HG03378 (cell line): Measurements from ENCODE around the gene PIP4K2B.

Experiments used
- ATAC-seq: cut with Tn5 transposase; IDR thresholded peaks from one replicate; pipeline ENCODE4 v1.9.1; 2021; ENCODE audit warnings: mild to moderate bottlenecking, moderate library complexity; ENCODE audit not compliant: unreplicated experiment

Gene PIP4K2B

DNA sequence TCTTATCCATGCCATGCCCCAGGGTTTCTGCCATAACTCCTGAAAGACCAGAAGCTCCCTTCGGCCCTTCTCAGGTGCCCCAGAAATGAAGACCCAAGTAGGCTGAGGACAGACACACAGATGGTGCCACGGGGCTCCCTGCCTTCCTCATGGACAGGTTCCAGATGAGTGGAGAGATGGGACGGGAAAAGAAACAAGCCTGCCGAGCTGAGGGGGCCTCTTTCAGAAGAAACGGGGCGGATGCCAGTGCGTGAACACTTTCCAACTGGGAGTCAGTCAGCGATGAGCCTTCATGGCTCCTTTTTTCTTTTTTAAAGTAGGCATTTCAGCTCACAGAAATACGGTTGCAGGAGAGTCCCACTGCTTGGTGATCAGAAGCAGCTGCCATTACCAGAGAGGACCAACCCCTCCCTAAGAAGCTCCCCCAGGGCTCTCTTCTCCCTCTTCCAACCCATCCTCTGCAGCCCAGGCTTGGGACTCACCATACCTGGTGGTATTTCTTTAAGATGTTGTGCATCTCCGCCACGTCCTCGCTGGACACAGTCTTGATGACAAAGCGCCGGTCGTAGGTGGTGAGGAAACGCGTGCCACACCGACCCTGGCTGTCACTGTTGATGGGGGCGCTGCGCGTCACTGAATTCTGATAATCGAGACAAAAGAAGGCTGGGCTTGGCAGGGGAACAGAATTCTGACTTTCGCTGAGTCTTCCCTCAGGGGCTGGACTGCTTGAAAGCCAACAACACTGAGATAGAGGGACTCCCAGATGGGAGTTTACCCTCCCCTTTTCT lies 19.2 kb downstream of the PIP4K2B start:
- no peak for ATAC-seq

GRCh38 chr17:38777641-38778250 lies 21.6 kb downstream of the PIP4K2B start:
- no peak for ATAC-seq

DNA sequence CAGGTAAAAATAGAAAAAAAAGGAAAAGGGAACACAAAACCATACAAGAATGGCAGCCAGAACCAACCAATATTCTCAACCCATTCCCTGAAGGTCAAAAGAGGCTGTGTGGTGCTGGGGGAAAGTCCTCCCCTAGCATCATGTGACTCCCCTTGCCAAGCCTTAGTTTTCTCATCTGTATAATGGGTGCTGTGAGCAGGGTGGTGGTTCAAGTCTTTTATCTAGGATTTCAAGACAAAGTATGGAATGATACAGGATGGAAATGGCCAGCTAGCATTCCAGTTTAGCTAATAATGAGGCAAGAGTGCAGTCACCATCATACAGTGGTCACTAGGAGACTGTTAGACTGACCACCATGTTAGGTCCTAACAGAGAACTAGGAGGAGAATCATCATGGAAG lies 26.1 kb downstream of the PIP4K2B start:
- ATAC-seq: no peak

- no peak for ATAC-seq
These were observed 30.9 kb downstream of the PIP4K2B start for GRCh38 chr17:38768417-38768816.

DNA sequence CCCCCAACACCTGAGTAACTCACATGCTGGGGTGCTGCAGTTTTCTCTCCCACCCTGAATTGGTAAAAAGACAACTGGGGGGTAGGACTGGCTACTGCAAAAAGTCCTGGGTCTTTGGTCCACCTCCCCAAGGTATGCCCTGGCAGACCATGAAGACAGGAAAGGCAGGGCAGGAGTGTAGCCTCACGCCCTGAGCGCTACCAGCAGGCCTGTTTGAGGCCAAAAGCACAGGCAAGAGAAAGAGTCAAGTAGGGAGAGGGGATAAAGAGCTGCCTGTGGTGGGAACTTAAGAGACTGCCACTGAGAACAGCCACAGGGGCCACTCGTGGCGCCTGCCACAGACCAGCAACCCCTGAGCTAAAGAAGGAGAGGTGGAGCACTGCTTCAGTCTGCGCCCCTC lies 33.0 kb downstream of the PIP4K2B start:
- no peak for ATAC-seq

GRCh38 chr17:38762231-38762630 lies 37.1 kb downstream of the PIP4K2B start:
- no peak for ATAC-seq

- ATAC-seq: no peak
These were observed 37.7 kb downstream of the PIP4K2B start for GRCh38 chr17:38761612-38762011.

GRCh38 chr17:38753071-38753506 lies 46.3 kb downstream of the PIP4K2B start:
- no peak for ATAC-seq

DNA sequence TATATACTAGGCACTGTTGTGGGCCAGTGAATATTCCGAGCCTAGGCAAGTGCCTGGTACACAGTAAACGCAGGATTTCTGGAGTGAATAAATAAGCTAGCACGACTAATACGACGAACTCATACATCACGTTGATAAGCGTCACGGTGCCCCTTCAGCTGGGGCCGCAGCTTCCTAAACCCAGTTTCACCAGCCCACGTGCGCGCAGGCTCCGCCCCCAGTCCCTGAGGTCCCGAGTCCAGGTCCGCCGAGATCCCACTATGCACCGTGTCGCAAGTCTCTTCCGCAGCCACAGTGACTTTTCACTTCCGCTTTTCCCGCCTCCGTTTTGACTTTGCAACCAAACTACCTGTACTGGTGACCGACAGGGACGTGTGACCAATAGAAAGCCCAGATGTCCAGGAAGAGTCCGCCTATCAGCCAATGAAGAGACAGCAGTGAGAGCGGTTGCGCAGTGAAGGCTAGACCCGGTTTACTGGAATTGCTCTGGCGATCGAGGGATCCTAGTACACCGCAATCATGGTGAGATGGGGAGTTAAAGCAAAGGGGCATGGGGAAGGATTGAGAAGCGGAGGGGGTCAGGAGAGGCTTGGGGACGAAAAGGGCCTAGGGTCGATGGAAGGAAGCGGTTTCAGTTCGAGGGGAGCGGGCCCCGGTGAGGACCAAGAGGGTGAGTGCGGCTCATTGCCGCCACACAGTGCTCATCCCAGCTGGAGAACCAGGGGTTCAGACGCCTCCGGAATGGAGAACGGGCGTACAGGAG lies 46.9 kb downstream of the PIP4K2B start, which contains the start of gene PSMB3:
PSMB3 (plus strand) TSS at position 434 of the 763 bp plus-strand sequence; CDS start at position 520, 86 bp downstream.
- peak; percentile 73 for ATAC-seq

- peak; percentile 26 for ATAC-seq
These were observed 47.5 kb downstream of the PIP4K2B start for GRCh38 chr17:38751808-38752307.

- no peak for ATAC-seq
These were observed 48.1 kb downstream of the PIP4K2B start for GRCh38 chr17:38751144-38751807.

GRCh38 chr17:38750312-38751121 lies 48.8 kb downstream of the PIP4K2B start:
- ATAC-seq: no peak

GRCh38 chr17:38750044-38750311 lies 49.4 kb downstream of the PIP4K2B start:
- ATAC-seq: no peak

DNA sequence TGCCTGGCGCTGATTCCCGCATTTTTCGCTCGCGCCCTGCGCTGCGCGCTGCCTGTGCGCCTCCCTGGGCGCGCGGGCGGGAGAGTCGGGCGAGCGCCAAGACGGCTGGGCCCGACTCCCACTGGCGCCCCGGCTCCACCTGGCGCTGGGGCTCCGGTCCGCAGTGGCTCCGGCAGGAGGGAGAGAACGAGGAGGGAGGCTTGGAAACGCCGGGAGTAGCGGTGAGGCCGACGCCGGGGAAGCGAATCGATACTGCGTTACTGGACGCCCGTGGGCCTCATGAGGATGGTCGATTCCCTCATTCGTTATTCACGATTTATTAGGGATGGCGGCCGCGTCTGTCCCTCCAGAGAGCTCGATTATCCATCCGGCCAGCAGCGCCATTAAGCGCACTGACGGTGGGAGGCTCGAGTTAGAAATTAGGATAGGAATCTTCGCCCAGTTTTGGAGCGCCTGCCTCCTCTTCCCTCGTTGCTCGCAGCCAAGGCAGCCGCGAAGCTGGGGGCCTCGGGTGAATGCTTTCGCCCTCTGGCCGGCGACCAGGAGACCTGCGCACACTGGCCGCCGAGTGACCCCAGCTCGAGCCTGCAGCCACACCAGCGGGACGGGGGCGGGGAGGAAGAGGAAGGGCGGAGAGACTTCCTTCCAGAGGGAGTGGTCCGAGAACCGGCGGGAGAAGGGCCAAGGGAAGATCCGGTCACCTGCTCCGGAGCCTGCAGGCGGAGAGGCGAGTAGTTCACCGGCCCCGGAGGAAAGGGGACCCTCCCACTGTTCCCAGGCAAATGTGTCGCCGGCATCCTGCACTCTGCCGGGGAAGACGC lies 49.9 kb downstream of the PIP4K2B start:
- ATAC-seq: no peak

GRCh38 chr17:38748892-38749222 lies 50.5 kb downstream of the PIP4K2B start:
- no peak for ATAC-seq

- no peak for ATAC-seq
These were observed 51.0 kb downstream of the PIP4K2B start, which contains the start of gene PCGF2 for GRCh38 chr17:38748149-38748891. TSS of gene PCGF2 (minus strand) at chr17:38748336. CDS start at chr17:38740402, 7,934 bp downstream.

- ATAC-seq: no peak
These were observed 51.8 kb downstream of the PIP4K2B start for GRCh38 chr17:38747463-38748148.

DNA sequence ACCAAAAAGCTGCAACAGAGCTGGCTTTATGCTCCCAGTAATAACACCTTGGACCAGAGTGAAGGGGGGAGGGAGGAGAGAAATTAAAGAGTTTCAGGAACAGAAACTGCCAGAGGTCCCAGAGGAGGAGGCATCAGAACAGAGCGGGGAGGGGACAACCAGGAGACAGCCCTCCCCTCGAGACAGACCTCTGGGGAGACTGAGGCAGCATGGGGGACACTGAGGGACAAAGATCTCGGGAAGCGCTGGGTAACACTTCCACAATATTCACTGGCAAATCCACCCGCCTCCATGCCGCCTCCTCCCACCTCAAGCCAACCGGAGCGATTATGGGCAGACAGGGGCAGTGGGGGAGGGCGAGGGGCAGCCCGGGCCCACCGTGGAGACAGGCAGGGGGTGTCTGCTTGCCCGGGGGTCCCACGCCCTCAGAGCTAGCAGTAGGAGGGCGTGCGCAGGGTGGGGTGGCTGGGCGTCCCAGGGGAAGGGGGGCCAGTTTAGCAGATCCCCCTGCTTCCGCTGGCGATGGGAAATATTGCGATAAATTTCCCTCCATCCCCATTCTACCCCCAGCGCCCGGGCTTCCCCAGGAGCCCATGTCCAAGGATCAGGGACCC lies 52.4 kb downstream of the PIP4K2B start:
- ATAC-seq: no peak
